Measurements from ENCODE around the gene AP5S1. TPM values are rescaled to one million over a fixed set of nuclear protein-coding genes. Genes with fewer than 3 reads are reported as not detected.

AP5S1 gene
- total RNA-seq, 2 donors from 2014 or later: 11.7 to 20.2 TPM

- TF ChIP-seq CTCF (IDR thresholded peaks at IDR 0.05): no peak
- Histone ChIP-seq H3K4me1 (peaks cover 38% of the 10 kb centered on the region), H3K9me3 (no peaks in the 10 kb centered on the region), H3K36me3 (peaks cover under 1% of the 10 kb centered on the region), H3K27me3 (no peaks in the 10 kb centered on the region), H3K4me3 (no peak overlapping the region), H3K9ac (ENCODE audit: low read depth in 2 of 2, low read length in 2 of 2) (peak overlapping the region in 1 of 2 donors; percentile 78), H3K27ac (peak overlapping the region; percentile 97)
- intact Hi-C loops (cut with DNase I): no loop called here
- no peak for DNase-seq
These were observed 11.8 kb upstream of the AP5S1 start for GRCh38 chr20:3808544-3808943.

- peak overlapping the region; percentile 6 for H3K4me3 ChIP-seq
These were observed 8.7 kb upstream of the AP5S1 start for GRCh38 chr20:3811467-3812258.

GRCh38 chr20:3812259-3812681 lies 8.1 kb upstream of the AP5S1 start:
- Histone ChIP-seq H3K9ac (ENCODE audit: low read depth in 2 of 2, low read length in 2 of 2) (peak overlapping the region; percentile 27 to 69), H3K9me3 (no peaks in the 10 kb centered on the region), H3K4me1 (peaks cover 30% of the 10 kb centered on the region), H3K27me3 (no peaks in the 10 kb centered on the region), H3K36me3 (no peaks in the 10 kb centered on the region), H3K27ac (peak overlapping the region; percentile 90), H3K4me3 (no peak overlapping the region)
- no peak for DNase-seq
- TF ChIP-seq CTCF (IDR thresholded peaks at IDR 0.05): no peak
- intact Hi-C loops (cut with DNase I): no loop called here

More at GRCh38 chr20:3811467-3812258, 8.7 kb upstream of the AP5S1 start:
- no peaks in the 10 kb centered on the region for H3K9me3 ChIP-seq
- peak; percentile 99 for DNase-seq
- intact Hi-C loops (cut with DNase I): no loop called here
- H3K4me1 ChIP-seq: peaks cover 36% of the 10 kb centered on the region
- TF ChIP-seq CTCF (IDR thresholded peaks at IDR 0.05): no peak
- H3K36me3 ChIP-seq: no peaks in the 10 kb centered on the region
- H3K27me3 ChIP-seq: no peaks in the 10 kb centered on the region
- H3K9ac ChIP-seq (ENCODE audit: low read depth in 2 of 2, low read length in 2 of 2): peak overlapping the region; percentile 40 to 92
- peak overlapping the region; percentile 90 for H3K27ac ChIP-seq

- Histone ChIP-seq H3K27me3 (no peaks in the 10 kb centered on the region), H3K4me3 (no peak overlapping the region), H3K27ac (peak overlapping the region; percentile 90), H3K4me1 (peaks cover 23% of the 10 kb centered on the region), H3K9me3 (no peaks in the 10 kb centered on the region), H3K36me3 (no peaks in the 10 kb centered on the region), H3K9ac (ENCODE audit: low read depth in 2 of 2, low read length in 2 of 2) (peak overlapping the region in 1 of 2 donors; percentile 70)
- DNase-seq: no peak
- no peak for TF ChIP-seq CTCF (IDR thresholded peaks at IDR 0.05)
- intact Hi-C loops (cut with DNase I): no loop called here
These were observed 7.1 kb upstream of the AP5S1 start for GRCh38 chr20:3812975-3813847.

- Histone ChIP-seq H3K9ac (ENCODE audit: low read depth in 2 of 2, low read length in 2 of 2) (peak overlapping the region in 1 of 2 donors; percentile 70), H3K4me3 (no peak overlapping the region), H3K36me3 (no peaks in the 10 kb centered on the region), H3K4me1 (peaks cover 29% of the 10 kb centered on the region), H3K9me3 (no peaks in the 10 kb centered on the region), H3K27ac (peak overlapping the region; percentile 90), H3K27me3 (no peaks in the 10 kb centered on the region)
- no peak for DNase-seq
- TF ChIP-seq CTCF (IDR thresholded peaks at IDR 0.05): no peak
- intact Hi-C loops (cut with DNase I): no loop called here
These were observed 6.3 kb upstream of the AP5S1 start for GRCh38 chr20:3813848-3814581.

All from colonic mucosa (tissue), 4 donors.